GM18867 (cell line): ENCODE data around the gene HSD17B8.
"Not testable (repeated sequence)": the region's sequence is repeated elsewhere in the genome, so short reads cannot be mapped to it uniquely, and the experiment has no call there.

ENCODE experiments used
- ATAC-seq: cut with Tn5 transposase; IDR thresholded peaks from one replicate; pipeline ENCODE4 v1.9.1; 2021; ENCODE audit warnings: mild to moderate bottlenecking, moderate library complexity; ENCODE audit not compliant: unreplicated experiment

The HSD17B8 gene

DNA sequence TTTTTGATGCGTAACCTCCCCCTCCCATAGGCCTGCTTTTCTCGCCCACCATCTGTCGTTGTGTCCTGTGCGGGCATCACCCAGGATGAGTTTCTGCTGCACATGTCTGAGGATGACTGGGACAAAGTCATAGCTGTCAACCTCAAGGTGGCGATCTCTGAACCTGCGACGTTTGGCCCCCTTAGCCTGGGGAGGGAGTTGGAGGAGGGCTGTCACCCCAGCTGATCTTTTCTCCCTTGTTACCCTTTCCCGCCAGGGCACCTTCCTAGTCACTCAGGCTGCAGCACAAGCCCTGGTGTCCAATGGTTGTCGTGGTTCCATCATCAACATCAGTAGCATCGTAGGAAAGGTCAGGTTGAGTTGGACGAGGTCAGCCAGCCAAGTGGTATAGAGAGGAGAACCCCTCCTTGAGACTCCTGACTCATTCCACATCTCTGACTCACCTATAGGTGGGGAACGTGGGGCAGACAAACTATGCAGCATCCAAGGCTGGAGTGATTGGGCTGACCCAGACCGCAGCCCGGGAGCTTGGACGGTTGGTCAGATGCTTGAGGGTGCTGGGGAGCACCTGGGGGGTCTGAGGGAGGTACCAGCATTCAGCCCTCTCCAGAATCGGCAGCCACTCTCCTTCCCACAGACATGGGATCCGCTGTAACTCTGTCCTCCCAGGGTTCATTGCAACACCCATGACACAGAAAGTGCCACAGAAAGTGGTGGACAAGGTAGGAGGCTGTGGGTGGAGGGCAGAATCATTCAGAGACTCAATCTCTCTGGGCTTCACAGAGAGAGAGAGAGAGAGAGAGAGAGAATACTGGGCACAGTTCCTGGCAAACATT, 954 bp downstream of the HSD17B8 start:
- ATAC-seq: no peak

DNA sequence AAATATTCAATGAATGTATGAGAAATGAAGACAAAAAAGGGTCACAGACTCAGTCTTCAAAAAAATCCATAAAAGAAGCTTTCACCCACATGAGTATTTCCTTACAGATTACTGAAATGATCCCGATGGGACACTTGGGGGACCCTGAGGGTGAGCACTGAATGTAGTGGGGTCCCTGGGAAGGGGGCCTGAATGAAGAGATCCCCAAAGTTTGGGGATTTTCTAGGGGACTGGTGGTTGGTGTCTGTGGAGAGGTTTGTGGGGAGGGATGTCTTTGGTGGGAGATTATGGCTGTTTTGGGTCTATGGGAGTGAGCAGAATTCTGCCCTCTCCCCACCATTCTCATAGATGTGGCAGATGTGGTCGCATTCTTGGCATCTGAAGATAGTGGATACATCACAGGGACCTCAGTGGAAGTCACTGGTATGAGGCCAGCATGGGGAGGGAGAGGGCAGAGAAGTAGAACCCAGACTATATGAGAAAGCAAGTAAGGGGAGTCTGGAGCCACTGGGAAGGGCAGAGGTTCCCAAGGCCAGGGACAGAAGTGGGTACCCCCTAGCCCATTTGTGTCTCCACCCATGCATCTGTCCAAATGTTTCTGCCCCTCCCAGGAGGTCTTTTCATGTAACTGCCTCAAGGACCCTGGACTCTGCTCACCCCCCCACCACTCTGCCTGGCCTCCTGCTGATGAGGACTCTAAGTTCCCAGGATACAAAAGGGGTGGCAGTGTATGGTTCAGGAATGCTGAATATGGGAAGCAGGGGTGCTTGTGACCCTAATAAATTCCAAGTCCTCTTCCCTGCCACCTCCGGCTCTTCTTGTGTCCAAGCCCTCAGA, 1.8 kb downstream of the HSD17B8 start:
- no peak for ATAC-seq

GRCh38 chr6:33206864-33207551, 2.6 kb downstream of the HSD17B8 start:
- no peak for ATAC-seq

DNA sequence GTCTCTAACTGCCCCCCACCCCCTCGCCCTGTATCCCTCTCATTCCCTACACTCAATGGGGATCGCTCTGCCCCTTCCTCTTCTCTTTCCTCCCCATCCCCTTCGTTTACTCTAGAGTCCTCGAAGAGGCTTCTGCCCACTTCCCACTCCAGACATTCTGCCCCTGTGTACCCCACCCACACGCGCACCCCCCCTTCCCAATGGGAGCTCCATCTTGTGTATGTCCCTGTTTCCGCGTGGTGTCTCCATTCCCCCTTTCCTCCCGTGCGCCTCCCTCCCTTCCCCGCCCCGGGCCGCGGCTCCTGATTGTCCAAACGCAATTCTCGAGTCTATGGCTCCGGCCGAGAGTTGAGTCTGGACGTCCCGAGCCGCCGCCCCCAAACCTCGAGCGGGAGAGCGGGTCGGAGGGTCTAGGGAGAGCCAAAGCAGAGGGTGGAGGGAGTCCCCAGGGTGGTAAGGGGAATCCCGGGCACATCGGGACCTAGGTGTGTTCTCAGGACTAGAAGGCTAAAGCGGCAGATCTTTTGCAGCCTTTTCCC, 3.2 kb downstream of the HSD17B8 start:
- ATAC-seq: no peak

DNA sequence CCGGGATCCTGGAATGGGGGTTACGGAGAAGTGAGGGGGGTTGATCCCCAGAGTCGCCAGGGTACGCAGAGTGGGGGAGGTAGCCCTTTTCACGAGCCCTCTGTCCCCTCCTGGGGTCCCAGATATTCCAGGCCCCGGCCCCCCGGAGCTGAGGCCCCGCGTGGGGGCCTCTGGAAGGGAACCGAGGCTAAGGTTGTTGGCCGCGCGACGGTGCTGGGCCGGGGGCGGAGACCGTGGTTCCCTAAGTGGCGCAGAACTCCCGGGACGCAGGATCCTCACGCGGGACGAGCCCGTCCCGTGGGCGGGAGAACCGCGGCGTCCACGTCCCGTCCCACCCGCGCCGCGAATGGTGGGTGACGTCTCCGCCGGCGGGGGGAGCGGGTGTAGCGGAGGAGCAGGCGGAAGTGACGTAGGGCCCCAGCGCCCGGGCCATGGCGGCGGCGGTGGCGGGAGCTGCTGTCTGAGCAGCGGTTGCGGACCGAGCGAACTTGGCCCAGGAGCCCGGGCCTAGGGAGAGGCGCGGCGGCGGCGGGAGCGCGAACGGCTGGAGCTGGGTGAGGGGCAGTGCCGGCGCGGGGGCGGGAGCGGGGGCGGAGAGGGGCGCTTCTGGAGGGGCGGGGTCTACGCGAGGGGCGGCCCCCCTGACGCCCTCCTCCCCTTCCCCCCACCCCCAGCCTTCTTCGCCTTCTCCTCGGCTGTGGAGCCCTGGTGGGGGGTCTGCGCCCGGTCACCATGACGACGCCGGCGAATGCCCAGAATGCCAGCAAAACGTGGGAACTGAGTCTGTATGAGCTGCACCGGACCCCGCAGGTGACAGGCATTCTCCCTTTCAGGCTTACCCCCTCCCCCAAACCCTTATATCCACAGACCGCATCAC, 3.9 kb downstream of the HSD17B8 start, which contains the start of gene RING1:
Gene RING1 (plus strand): TSS at position 410 of the 877 bp plus-strand sequence. CDS start 323 bp downstream, at position 733.
- ATAC-seq: peak; percentile 34

DNA sequence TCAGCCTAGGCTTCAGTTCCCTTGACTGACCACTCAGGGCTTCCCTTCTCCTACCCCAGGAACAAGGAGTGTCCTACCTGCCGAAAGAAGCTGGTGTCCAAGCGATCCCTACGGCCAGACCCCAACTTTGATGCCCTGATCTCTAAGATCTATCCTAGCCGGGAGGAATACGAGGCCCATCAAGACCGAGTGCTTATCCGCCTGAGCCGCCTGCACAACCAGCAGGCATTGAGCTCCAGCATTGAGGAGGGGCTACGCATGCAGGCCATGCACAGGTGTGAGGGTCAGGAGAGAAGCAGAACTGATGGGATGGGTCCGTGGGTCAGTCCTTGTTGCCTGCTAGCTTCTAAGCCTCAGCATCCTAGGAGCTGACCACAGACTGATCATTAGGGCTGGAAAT, 5.4 kb downstream of the HSD17B8 start:
- ATAC-seq: no peak

GRCh38 chr6:33211136-33211535, 6.7 kb downstream of the HSD17B8 start:
- no peak for ATAC-seq

DNA sequence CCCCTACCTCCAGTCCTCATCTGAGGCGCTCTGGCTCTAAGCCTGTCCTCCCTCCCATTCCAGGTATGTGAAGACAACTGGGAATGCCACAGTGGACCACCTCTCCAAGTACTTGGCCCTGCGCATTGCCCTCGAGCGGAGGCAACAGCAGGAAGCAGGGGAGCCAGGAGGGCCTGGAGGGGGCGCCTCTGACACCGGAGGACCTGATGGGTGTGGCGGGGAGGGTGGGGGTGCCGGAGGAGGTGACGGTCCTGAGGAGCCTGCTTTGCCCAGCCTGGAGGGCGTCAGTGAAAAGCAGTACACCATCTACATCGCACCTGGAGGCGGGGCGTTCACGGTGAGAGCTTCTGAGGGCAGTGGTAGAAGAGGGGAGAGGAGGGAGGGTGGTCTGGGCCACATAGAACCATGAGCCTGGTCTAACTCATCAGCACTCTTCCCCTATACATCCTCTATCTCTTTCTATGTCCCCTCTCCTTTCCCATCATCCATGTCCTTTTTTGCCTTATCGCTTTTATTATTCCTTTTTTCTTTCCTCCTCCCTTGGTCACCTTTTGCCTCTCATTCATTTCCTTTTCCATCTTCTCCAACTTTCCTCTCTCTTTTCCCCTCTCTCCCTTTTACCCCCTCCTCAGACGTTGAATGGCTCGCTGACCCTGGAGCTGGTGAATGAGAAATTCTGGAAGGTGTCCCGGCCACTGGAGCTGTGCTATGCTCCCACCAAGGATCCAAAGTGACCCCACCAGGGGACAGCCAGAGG, 7.4 kb downstream of the HSD17B8 start:
- ATAC-seq: no peak

DNA sequence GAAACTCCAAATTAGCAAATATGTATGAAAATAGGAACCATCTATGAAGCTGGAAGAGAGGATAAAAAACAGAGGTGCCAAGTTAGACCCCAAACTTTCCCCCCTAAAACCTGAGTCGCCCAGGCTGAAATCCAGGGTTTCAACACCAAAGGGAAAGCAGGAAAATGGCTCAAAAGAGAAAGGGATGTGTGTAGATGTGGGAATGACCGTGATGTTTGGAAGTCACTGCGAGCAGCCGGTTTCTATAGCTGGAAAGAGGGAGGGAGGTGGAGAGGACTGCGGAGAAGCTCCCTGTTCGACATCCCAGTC, 8.4 kb downstream of the HSD17B8 start:
- no peak for ATAC-seq

DNA sequence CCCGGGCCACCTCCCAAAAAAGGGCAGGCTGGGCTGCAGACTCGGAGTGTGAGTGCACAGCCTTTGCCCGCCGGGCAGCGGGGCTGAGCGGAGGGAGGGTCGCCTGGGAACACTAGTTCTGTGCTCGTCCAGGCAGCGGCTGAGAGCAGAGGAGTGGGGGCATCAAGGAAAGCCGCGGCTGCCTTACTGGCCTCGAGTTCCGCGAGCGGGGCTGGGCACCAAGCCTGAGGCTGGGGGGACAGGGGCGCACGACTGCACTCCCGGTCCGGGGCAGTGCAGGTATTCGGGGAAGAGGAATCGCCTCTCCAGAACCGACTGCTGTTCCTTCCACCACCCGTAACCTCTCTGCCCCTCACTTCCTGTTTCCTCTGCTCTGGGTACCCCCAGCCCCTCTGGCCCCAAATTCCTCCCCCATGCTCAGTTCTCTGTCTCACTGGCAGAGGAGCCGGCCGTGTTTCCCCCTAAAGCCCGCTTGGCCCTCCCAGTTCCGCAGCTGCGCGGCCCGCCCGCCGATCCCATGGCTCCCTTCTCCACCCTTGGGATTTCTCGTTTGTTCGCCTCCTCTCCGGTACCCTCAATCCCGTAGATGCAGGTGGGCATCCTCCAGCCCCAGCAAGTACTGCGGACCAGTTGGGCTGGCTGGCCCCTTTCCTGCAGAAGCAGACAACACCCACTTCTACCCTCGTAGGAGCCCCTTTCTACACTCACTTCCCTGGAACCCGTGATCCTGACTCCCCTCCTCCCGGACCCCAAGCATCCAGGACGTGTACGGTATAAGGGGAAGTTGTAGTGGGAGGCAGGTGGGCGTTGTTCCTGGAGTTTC, 8.9 kb downstream of the HSD17B8 start:
- ATAC-seq: no peak

DNA sequence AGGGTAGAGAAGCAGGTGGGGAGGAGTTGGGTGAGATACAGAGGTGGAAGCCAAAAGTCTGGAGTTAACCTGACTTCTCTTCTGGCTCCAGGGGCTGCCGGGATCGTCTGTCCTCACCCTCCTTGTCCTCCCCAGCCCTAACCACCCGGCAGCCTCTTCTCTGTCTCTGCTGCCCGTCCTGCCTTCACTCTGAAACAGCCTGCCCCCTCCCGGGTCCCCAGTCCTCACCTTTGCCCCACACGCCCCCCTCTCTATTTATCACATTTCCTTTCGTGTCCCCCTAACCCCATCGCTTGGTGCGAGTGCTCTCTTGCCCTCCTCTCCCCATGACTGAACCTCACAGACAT, 9.5 kb downstream of the HSD17B8 start:
- ATAC-seq: no peak

GRCh38 chr6:33215271-33216116, 11.0 kb downstream of the HSD17B8 start:
- ATAC-seq: no peak

- ATAC-seq: no peak
Measured at GRCh38 chr6:33216117-33216649, 11.7 kb downstream of the HSD17B8 start.

DNA sequence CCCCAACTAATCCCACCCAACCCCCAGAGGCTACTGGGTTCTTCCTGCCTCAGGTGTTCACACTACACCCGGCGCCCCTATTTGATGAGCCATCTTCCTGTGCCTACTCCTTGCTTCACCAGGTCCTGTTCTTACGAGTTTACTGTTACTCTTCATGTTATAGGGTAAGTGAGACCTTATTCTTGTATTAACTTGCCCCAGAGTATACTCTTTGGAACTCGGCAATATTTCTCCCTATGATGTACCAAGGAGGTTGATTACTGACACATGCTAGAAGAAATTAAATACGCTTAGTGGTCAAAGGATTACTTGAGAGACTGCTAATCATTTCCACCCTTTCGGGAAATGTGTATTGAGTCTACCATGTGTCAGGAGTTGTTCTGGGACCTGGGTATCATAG, 12.8 kb downstream of the HSD17B8 start:
- ATAC-seq: no peak

- no peak for ATAC-seq
Measured at GRCh38 chr6:33217681-33218080, 13.2 kb downstream of the HSD17B8 start.

GRCh38 chr6:33226503-33227120, 22.2 kb downstream of the HSD17B8 start:
- not testable (repeated sequence) for ATAC-seq

- ATAC-seq: no peak
Measured at GRCh38 chr6:33235221-33235634, 30.8 kb downstream of the HSD17B8 start.
